SK-N-SH treated with all-trans-retinoic acid at 6 μM for 48 hours (cell line): Measurements from ENCODE around the gene TTC23.

Source experiments
- ATAC-seq: fragments of 200-7000 bp; cut with Tn5 transposase; 3 replicates; pipeline ENCODE4 v1.9.1; 2020; ENCODE audit warnings: mild to moderate bottlenecking, moderate library complexity
- ARNTL ChIP-seq: fragments of 450-650 bp; formaldehyde crosslinking; IDR thresholded peaks from 2 replicates; pipeline ENCODE4 v1.5.0; 2020; ENCODE audit warnings: low read depth, mild to moderate bottlenecking, moderate library complexity, borderline replicate concordance
- BACH2 ChIP-seq: fragments of 250-450 bp; sonication (Bioruptor Pico); IDR thresholded peaks from 2 replicates; pipeline ENCODE4 v1.9.0; 2021; ENCODE audit warnings: mild to moderate bottlenecking, borderline replicate concordance
- CREB5 ChIP-seq: fragments of 250-450 bp; sonication (Bioruptor Pico); IDR thresholded peaks from 2 replicates; pipeline ENCODE4 v1.5.1; 2020; ENCODE audit warnings: low read depth, mild to moderate bottlenecking, moderate library complexity
- CSDC2 ChIP-seq: fragments of 250-450 bp; sonication (Bioruptor Pico); IDR thresholded peaks from 2 replicates; pipeline ENCODE4 v1.5.0; 2020; ENCODE audit warnings: mild to moderate bottlenecking, moderate library complexity
- ESRRG ChIP-seq: fragments of 250-450 bp; sonication (Bioruptor Pico); IDR thresholded peaks from 2 replicates; pipeline ENCODE4 v1.6.1; 2021; ENCODE audit warnings: mild to moderate bottlenecking
- GLIS3 ChIP-seq: fragments of 250-450 bp; sonication (Bioruptor Pico); IDR thresholded peaks from 2 replicates; pipeline ENCODE4 v1.5.0; 2020; ENCODE audit warnings: mild to moderate bottlenecking, moderate library complexity
- ISL1 ChIP-seq: fragments of 250-450 bp; sonication (Bioruptor Pico); IDR thresholded peaks from 2 replicates; pipeline ENCODE4 v2.1.2; 2022; ENCODE audit warnings: mild to moderate bottlenecking, moderate library complexity
- OSR1 ChIP-seq: fragments of 250-450 bp; sonication (Bioruptor Pico); IDR thresholded peaks from 2 replicates; pipeline ENCODE4 v1.8.0; 2022; ENCODE audit warnings: moderate library complexity, mild to moderate bottlenecking, inconsistent platforms
- PATZ1 ChIP-seq: fragments of 250-450 bp; sonication (Bioruptor Pico); IDR thresholded peaks from 2 replicates; pipeline ENCODE4 v1.8.0; 2020; ENCODE audit warnings: mild to moderate bottlenecking, moderate library complexity, borderline replicate concordance
- POU6F1 ChIP-seq: fragments of 250-450 bp; sonication (Bioruptor Pico); IDR thresholded peaks from 2 replicates; pipeline ENCODE4 v1.8.0; 2021; ENCODE audit warnings: low read depth, mild to moderate bottlenecking, moderate library complexity, borderline replicate concordance
- PPARA ChIP-seq: fragments of 250-450 bp; sonication (Bioruptor Pico); IDR thresholded peaks from 2 replicates; pipeline ENCODE4 v1.5.0; 2020; ENCODE audit warnings: mild to moderate bottlenecking, borderline replicate concordance
- RARB ChIP-seq: fragments of 250-450 bp; sonication (Bioruptor Pico); IDR thresholded peaks from 2 replicates; pipeline ENCODE4 v1.8.0; 2021; ENCODE audit warnings: mild to moderate bottlenecking, moderate library complexity
- SNAI2 ChIP-seq: fragments of 250-450 bp; sonication (Bioruptor Pico); IDR thresholded peaks from 2 replicates; pipeline ENCODE4 v1.5.0; 2020; ENCODE audit warnings: mild to moderate bottlenecking, moderate library complexity
- TCF4 ChIP-seq: fragments of 250-450 bp; sonication (Bioruptor Pico); IDR thresholded peaks from 2 replicates; pipeline ENCODE4 v1.8.0; 2021; ENCODE audit warnings: mild to moderate bottlenecking, moderate library complexity, borderline replicate concordance
- TOX ChIP-seq: fragments of 250-450 bp; sonication (Bioruptor Pico); IDR thresholded peaks from 2 replicates; pipeline ENCODE4 v1.8.0; 2021; ENCODE audit warnings: mild to moderate bottlenecking, moderate library complexity, borderline replicate concordance
- TSHZ2 ChIP-seq: fragments of 250-450 bp; sonication (Bioruptor Pico); IDR thresholded peaks from 2 replicates; pipeline ENCODE4 v1.5.0; 2020; ENCODE audit warnings: mild to moderate bottlenecking, moderate library complexity
- ZFP3 ChIP-seq: fragments of 250-450 bp; sonication (Bioruptor Pico); IDR thresholded peaks from 2 replicates; pipeline ENCODE4 v1.5.0; 2020; ENCODE audit warnings: mild to moderate bottlenecking, moderate library complexity
- ZFP30 ChIP-seq: fragments of 450-650 bp; formaldehyde crosslinking; IDR thresholded peaks from 2 replicates; pipeline ENCODE4 v1.5.0; 2022; ENCODE audit warnings: mild to moderate bottlenecking, moderate library complexity
- ZNF70 ChIP-seq: fragments of 450-650 bp; formaldehyde crosslinking; IDR thresholded peaks from 2 replicates; pipeline ENCODE4 v1.5.0; 2020; ENCODE audit warnings: mild to moderate bottlenecking, moderate library complexity
- ZNF8 ChIP-seq: fragments of 450-650 bp; formaldehyde crosslinking; IDR thresholded peaks from 2 replicates; pipeline ENCODE4 v1.5.0; 2020; ENCODE audit warnings: mild to moderate bottlenecking, moderate library complexity

The TTC23 gene

GRCh38 chr15:99110093-99110492 lies 139.3 kb downstream of the TTC23 start:
- ATAC-seq = no peak
- TF ChIP-seq TCF4 (CRISPR knock-in tag) (no peak), SNAI2 (CRISPR knock-in tag) (no peak), BACH2 (no peak), ZFP3 (CRISPR knock-in tag) (no peak), ISL1 (no peak), RARB (CRISPR knock-in tag) (no peak), PATZ1 (CRISPR knock-in tag) (no peak), ESRRG (CRISPR knock-in tag) (no peak), PPARA (CRISPR knock-in tag) (no peak), TSHZ2 (CRISPR knock-in tag) (no peak), CREB5 (CRISPR knock-in tag) (no peak), TOX (CRISPR knock-in tag) (no peak), ARNTL (CRISPR knock-in tag) (no peak), CSDC2 (no peak), POU6F1 (CRISPR knock-in tag) (no peak), OSR1 (CRISPR knock-in tag) (no peak)

DNA sequence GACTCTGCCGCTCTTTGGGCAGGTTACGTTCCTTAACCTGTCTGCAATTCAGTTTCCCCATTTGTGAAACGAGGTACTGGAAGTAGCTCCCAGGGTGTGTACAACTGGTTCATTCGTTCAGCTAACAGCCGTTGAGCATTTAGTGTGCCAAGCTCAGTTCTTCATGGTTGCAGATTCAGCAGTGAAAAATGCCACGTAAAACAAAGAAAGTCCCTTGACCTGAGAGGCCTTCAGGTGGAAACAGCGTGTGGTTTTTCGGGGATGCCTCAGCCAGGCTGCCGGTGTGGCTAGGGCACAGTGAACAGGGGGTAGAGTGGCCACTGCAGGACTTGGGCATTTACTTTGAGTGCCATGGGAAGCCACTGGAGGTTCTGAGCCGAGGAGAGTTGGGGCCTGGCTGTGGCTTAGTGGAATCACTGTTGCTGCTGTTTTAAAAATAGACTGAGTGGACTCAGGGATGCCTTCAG lies 139.8 kb downstream of the TTC23 start:
- no peak for TF ChIP-seq GLIS3 (CRISPR knock-in tag)
- no peak for TF ChIP-seq CSDC2
- TF ChIP-seq SNAI2 (CRISPR knock-in tag) = no peak
- no peak for TF ChIP-seq ZNF8 (CRISPR knock-in tag)
- no peak for TF ChIP-seq CREB5 (CRISPR knock-in tag)
- TF ChIP-seq RARB (CRISPR knock-in tag) = no peak
- TF ChIP-seq ZNF70 (CRISPR knock-in tag) = no peak
- TF ChIP-seq PPARA (CRISPR knock-in tag) = no peak
- TF ChIP-seq ZFP30 (CRISPR knock-in tag) = no peak
- TF ChIP-seq ESRRG (CRISPR knock-in tag) = no peak
- no peak for ATAC-seq

- TF ChIP-seq POU6F1 (CRISPR knock-in tag) (no peak), CREB5 (CRISPR knock-in tag) (no peak)
- TF ChIP-seq, all 23 proteins: peak for 0
- no peak for ATAC-seq
These were observed 140.4 kb downstream of the TTC23 start for GRCh38 chr15:99108993-99109392.
